SK-N-MC (cell line): ENCODE measurements around the gene CTNNA2.

Experiments used
- EZH2 ChIP-seq: fragments of 200-600 bp; sonication (generic); IDR thresholded peaks from one replicate; pipeline ENCODE4 v1.6.1; 2017; ENCODE audit warnings: antibody characterized with exemption
- FOXP2 ChIP-seq: optimal IDR thresholded peaks from 2 replicates; pipeline ENCODE3; 2011; ENCODE audit warnings: mild to moderate bottlenecking, moderate library complexity; ENCODE audit not compliant: insufficient read depth; ENCODE audit errors: extremely low read length, control extremely low read depth
- POLR2AphosphoS5 ChIP-seq: IDR thresholded peaks from 2 replicates; pipeline ENCODE4 v1.6.1; 2012; ENCODE audit warnings: mild to moderate bottlenecking, low read depth, low read length, borderline replicate concordance

GRCh38 chr2:80560326-80560725 lies 1047.5 kb downstream of the CTNNA2 start:
- no peak for TF ChIP-seq POLR2AphosphoS5
- TF ChIP-seq EZH2, result no peak
- TF ChIP-seq FOXP2, result no peak
